GM19025 (cell line): ENCODE data around the gene HORMAD1.
"Not testable (repeated sequence)": the region's sequence is repeated elsewhere in the genome, so short reads cannot be mapped to it uniquely, and the experiment has no call there.

Experiments
- ATAC-seq: cut with Tn5 transposase; IDR thresholded peaks from one replicate; pipeline ENCODE4 v1.9.1; 2021; ENCODE audit warnings: mild to moderate bottlenecking, low read depth, moderate library complexity; ENCODE audit not compliant: unreplicated experiment

Gene HORMAD1

DNA sequence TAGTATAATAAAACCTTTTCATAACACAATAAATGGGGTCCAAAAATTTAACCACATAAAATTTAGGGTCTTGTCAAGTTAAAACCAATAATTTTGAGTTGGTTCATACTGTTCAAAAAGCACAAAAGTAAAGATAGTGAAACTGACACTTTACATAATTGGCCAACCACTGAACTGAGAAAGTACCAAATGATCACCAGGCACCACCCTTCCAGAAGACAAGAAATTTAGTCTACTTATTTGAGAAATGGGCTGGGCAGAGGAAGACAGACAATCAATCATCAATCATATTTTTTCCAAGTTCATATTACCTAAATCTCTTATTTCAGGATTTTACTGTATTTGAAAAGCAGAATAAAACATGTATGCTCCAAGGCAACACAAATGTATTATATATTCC lies 17.3 kb downstream of the HORMAD1 start:
- ATAC-seq = no peak

DNA sequence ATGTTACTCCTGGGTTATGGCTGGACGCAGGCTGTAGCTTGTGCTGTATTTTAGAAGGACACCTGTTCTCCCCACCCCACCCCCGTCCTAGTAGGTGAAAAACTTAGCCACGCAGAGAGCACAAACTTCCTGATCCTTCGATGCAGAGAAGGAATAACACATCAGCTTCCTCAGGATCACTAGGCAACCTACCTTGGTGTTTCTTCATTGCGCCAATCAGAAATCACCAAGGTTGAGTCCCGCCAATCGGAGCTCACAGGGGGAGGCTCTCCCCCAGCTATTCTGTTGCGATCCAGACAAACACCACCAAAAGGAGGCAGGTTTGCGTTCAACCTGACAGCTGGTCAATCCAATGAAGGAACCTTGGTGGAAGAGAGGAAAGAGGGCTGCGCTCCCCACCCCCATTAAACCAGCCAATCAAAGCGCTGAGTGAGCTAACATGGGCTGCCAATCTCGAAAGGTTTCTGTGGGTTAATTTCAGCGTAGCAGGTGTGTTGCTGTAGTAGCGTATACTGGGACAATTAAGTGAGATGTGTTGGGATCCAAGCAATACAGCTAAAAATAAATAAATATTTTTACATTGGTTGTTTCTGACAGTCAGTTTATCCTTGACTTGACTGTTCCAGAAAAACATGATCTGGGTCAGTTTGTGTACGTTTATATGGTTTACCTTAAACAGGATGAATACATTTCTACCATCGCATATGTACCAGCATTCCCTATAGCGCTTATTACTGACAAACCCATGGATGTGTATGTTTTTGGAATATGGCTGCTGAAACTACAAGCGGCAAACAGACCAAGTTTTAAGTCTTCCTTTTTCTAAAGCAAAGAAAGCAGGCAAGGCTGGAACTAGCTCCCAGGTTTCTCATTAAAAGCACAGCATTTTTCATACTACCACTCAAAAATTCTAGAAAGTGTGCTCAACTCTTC lies 23.4 kb downstream of the HORMAD1 start, which contains the start of gene GOLPH3L:
Gene GOLPH3L (minus strand): TSS at position 160 of the 933 bp plus-strand sequence. CDS start 2,316 bp downstream, outside the sequence.
- ATAC-seq = peak; percentile 98

DNA sequence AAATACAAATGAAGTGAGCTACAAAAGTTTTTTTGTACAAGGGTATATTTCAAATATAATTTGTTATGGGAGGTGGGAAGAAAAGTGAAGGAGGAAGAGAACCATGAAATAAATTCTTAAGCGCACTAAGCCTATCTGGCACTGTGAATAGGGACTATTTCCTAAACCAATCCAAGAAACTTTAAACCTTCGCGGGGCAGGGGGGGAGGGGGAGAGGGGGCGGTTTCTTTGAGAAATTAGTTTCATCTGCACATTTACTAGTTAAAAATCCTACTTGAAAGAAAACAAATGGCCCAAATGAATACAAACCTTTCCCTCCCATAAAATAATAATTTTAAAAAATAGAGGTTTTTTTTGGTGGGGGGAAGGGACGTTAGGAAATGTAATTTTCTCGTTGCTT lies 24.1 kb downstream of the HORMAD1 start:
- ATAC-seq = no peak

DNA sequence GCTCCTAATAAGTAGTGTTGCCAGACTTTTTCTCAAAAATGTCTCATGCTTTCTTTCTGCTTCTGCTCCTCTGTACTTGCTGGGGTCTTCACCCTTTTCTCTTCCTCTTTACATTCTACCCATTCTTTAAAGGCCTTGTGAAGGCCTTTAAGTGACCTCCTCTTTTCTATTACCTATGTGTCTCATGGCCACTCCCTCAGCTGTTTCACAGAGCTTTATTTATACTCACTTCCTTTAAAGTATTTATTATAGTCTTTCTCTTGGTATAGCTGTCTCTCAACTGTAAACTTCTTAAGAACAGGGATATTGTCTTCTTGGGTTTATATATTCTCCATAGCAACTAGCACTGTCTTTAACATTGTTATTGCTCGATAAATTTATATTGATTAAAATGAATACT lies 24.5 kb downstream of the HORMAD1 start:
- ATAC-seq = no peak

DNA sequence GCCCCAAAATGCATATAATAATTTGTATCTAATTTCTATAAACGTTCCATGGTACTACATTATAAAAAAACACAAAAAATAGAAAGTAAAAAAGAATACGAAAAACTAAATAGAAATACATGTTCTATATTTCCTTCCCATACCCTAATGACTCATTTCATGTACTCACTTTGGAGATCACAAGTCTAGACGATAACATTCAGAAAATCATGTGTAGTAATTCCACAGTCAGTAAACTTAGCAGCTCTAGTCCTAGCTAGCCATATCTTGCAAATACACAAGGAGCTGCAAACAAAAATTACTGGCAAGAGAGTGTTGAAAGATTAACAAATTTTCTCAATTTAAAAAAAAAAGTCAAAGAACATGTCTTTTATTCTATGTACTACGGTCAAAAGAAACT lies 25.1 kb downstream of the HORMAD1 start:
- ATAC-seq = no peak

DNA sequence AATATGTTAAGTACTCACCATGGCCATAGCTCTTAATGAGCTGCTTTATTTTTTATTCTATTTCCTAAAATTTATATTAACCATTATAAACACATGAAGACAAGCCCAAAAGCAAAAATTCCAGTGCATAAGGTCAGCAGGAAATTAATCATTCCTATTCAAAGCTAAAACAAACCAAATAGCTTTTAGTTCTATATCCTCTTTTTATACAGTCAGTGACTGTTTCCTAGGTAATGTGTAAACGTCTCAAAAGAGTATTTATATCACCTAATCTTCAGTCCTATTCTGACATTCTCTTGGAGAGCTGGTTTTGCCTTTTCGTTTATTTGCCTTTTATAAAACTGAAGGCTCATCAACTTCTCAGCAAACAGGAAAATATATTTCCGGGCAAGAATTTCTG lies 28.0 kb downstream of the HORMAD1 start:
- ATAC-seq = no peak

DNA sequence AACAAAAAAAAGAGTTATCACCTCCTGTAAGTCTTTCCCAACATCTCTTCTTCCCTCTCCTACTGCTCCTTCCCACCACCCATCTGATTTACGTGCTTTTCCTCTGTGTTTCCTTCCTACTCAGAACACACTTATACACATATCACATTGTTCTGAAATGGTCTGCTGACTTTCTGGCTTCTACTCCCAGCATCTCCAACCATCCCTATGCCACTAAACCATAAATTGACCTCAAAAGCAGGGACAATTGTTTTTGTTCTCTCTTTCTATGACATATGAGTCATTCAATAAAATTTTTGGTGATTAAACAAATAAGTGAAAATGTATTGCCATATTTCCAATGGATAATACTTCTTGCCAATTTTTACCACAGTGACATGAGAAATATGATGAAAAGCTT lies 31.9 kb downstream of the HORMAD1 start:
- ATAC-seq = no peak

DNA sequence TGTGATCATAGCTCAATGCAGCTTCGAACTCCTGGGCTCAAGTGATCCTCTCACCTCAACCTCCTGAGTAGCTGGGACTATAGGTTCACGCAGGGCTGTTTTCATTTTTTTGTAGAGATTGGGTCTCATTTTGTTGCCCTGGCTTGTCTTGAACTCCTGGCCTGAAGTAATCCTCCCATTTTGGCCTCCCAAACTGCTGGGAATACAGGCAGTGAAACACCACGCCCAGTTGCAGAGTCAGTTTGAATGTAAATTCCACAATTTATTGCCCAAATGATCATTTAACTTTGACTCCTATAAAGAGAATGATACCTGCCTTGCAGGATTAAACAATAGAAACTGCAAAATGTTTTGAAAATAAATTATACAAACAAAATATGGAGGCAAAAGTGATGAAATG lies 34.4 kb downstream of the HORMAD1 start:
- no peak for ATAC-seq

DNA sequence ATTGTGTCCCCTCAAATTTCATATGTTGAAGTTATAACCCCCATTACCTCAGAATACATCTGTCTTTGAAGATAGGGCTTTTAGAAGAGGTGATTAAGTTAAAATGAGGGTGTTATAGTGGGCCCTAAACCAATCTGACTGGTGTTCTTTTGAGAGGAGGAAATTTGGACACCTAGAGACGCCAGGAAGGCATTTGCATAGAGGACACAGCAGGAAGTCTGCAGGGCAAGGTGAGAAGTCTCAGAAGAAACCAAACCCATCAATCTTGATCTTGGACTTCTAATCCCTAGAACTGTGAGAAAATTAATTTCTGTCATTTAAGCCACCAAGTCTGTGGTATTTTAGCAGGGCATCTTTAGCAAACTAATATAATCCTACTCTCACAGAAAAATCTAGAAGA lies 36.8 kb downstream of the HORMAD1 start:
- ATAC-seq = no peak

DNA sequence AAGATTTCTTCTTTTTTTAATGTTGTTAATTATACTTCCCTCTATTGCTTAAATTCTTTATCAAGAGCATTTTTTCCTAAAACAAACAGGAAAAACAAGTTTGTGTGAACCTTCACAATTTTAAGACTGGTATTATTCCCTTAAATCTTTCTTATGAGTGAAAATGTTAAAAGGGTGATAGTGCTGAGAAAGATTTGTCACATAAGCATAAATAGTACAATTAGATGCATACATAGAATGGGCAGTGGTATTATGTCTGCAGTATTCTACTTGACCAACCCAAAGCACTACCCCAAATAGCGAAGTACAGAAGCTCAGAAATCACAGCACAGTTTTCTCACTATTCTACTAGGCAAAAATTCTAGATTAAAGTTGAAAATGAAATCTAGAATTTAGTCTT lies 41.7 kb downstream of the HORMAD1 start:
- ATAC-seq = no peak

DNA sequence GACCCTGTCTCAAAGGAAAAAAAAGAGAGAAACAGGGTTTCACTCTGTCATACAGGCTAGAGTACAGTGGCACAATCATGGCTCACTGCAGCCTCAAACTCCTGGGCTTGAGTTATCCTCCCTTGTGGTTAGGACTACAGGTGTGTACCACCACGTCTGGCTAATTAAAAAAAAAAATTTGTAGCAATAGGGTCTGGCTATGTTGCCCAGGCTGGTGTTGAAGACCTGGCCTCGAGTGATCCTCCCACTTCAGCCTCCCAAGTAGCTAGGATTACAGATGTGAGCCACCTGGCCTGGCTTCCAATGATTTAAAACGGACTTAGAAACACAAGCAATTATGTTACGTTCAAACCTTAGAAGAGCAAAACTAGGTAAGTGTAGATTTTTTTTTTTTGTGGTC lies 45.8 kb downstream of the HORMAD1 start:
- no peak for ATAC-seq

DNA sequence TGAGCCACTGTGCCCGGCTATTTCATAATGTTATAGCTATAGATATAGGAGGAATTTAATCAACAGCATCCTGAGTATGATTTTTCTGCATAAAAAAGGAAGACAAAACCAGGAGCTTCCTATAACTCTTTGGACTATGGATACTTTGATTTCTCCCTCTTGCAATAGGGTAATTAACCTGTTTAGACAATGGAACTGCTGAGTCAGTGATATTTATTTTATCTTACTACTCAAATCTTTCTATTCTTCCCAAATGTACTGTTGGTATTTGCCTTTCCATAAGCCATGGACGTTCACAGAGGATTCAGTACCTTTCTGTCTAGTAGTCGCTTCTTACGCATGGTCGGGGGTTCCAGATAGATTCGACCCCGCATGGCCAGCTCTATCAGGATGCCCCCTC lies 57.4 kb downstream of the HORMAD1 start:
- ATAC-seq = no peak

DNA sequence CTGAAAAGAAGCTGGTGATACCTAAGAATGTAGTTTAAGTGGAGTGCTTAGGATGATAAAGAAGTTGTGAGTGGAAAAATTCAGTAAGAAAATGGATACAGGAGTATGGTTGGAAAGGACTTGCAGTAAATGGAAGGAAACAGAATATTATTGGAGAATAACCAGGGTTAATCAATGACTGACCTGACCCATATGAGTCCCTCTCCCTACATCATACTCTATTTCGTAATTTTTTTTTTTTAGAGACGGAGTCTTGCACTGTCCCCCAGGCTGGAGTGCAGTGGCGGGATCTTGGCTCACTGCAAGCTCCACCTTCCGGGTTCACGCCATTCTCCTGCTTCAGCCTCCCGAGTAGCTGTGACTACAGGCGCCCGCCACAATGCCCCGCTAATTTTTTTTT lies 57.9 kb downstream of the HORMAD1 start:
- ATAC-seq = no peak

DNA sequence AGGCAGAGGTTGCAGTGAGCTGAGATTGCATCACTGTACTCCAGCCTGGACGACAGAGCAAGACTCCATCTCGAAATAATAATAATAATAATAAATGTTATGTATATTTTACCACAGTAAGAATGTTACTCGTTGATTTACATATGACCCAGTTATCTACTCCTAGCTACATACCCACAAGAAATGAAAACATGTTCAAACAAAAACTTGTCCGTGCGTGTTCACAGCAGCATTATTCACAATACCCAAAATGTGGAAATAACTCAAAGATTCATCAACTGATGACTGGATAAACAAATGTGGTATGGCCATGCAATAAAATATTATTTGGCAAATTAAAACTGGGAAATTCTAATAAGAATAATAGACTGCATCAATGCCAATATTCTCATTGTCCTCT lies 59.5 kb downstream of the HORMAD1 start:
- no peak for ATAC-seq

DNA sequence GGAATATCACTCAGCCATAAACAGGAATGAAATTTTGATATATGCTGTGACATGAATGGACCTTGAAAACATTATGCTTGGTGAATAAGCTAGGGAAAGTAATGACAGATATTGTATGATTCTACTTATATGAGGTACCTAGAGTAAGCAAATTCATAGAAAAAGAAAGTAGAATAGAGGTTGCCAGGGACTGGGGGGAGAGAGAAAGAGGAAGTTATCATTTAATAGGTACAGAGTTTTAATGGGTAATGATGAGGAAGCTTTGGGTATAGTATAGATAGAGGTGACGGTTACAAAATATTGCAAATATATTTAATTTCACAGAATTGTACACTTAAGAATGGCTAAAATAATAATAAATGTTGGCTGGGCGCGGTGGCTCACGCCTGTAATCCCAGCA lies 60.1 kb downstream of the HORMAD1 start:
- ATAC-seq = no peak

DNA sequence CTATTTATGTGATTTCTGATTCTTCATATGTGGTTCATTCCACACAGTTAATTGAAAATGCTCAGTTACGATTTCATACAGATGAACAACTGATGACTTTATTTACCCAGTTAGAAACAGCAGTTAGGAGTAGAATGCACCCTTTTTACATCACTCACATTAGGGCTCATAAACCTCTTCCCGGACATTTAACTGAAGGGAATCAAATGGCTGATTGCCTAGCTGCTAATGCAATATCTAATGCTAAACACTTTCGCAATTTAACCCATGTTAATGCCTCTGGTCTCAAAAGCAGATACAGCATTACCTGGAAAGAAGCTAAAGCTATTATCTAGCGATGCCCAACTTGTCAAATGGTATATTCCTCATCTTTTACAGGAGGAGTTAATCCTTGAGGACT lies 63.6 kb downstream of the HORMAD1 start:
- not testable (repeated sequence) for ATAC-seq

DNA sequence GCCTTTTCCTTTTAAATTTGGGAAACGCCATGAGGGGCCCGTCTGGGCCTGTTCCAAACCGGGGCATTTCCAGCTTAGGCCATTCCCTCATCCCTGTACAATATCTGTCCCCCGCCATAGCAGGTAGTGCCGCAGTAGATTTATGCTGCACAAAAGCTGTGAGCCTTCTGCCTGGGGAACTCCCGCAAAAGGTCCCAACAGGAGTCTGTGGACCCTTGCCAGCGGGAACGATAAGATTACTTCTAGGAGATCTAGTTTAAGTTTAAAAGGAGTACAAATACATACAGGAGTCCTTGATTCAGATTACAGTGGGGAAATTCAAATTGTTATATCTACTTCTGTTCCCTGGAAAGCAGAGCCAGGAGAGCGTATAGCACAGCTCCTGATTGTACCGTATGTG lies 66.1 kb downstream of the HORMAD1 start:
- ATAC-seq = not testable (repeated sequence)

DNA sequence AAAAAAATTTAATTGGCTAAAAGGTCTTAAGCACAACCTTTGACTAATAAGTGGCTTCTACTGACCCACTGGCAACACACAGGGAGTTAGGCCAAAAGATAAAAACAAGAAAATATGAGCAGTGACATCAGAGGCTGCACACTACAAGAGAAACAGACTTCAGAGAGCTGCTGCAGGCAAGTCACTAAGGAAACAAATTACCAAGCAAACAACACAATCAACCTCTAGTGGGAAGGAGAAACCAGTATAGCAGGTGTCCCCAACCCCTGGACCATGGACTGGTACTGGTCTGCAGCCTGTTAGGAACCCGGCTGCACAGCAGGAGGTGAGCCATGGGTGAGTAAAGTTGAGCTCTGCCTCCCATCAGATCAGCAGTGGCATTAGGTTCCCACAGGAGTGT lies 70.5 kb downstream of the HORMAD1 start:
- ATAC-seq = no peak

DNA sequence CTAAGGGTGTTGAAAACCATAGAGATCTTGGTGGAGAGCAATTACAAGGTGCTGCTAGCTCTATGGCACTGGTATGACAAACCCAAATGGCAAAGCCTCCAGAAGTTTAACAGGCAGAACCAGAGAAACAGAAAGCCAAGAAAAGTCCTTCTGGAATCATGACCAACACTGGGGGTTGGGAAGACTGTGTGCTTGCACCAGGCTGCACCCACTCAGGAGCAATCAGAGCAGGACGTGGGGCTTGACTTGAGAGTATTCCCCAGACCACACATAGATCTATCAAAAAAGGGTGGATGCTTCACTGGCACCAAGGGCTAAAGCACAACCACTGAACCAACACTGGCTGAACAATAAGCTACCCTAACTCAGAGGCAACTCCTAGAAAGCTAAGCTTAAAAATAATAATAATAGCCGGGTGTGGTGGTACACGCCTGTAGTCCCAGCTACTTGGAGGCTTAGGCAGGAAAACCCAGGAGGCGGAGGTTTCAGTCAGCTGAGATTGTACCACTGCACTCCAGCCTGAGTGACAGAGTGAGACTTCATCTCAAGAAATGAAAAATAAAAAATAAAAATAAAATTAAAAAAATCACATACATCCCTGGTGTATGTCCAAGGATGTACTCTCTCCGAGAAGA lies 71.1 kb downstream of the HORMAD1 start:
- no peak for ATAC-seq
